ENCODE data around the gene TSPAN15.

DNA sequence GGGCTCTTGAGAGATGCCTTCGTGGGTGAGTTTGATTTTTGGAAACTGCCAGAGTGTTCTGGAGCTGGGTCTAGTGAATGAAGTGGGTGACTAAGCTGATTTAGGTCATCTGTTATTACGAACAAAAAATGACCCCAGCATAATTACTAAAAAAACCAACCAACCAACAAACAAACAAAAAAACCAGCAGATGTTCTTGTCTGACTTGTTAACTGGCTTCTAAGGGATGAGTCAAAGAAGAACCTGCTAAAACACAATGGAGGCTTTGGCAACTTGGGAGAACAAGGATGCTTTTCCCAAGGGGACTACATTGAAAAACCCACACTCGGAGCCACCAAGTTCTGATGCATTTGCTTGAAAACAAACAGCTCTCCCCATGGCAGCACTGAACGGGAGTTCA is 46.0 kb upstream of the TSPAN15 start:
- TF ChIP-seq, protein P1, sequence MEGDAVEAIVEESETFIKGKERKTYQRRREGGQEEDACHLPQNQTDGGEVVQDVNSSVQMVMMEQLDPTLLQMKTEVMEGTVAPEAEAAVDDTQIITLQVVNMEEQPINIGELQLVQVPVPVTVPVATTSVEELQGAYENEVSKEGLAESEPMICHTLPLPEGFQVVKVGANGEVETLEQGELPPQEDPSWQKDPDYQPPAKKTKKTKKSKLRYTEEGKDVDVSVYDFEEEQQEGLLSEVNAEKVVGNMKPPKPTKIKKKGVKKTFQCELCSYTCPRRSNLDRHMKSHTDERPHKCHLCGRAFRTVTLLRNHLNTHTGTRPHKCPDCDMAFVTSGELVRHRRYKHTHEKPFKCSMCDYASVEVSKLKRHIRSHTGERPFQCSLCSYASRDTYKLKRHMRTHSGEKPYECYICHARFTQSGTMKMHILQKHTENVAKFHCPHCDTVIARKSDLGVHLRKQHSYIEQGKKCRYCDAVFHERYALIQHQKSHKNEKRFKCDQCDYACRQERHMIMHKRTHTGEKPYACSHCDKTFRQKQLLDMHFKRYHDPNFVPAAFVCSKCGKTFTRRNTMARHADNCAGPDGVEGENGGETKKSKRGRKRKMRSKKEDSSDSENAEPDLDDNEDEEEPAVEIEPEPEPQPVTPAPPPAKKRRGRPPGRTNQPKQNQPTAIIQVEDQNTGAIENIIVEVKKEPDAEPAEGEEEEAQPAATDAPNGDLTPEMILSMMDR (IDR thresholded peaks at IDR 0.05), result no peak
- TF ChIP-seq ZFX (IDR thresholded peaks at IDR 0.05; ENCODE audit: borderline replicate concordance), result no peak

All from 22Rv1 (cell line).